Fibroblast of lung (primary cell): ENCODE results near the gene SESN1. TPM values are rescaled to one million over a fixed set of nuclear protein-coding genes. Genes with fewer than 3 reads are reported as not detected.

ENCODE experiments used
- DNase-seq, 2 donors: peaks; one replicate each; pipeline versions ENCODE4 v3.0.0 to v3.0.0-alpha.2; 2010; ENCODE audit warnings: low read depth in 2 of 2
- H2AFZ ChIP-seq: 2 replicates; pipeline ENCODE4 v1.5.1; 2012; ENCODE audit warnings: low read length, control low read depth, inconsistent platforms
- H3K27ac ChIP-seq: 2 replicates; pipeline ENCODE4 v1.5.1; 2011; ENCODE audit warnings: low read length, control low read depth; ENCODE audit not compliant: insufficient read depth
- H3K27me3 ChIP-seq: 2 replicates; pipeline ENCODE4 v1.5.1; 2011; ENCODE audit warnings: mild to moderate bottlenecking, low read length; ENCODE audit not compliant: control insufficient read depth, insufficient read depth
- H3K36me3 ChIP-seq: 2 replicates; pipeline ENCODE4 v1.5.1; 2011; ENCODE audit warnings: low read length; ENCODE audit not compliant: control insufficient read depth, insufficient read depth
- H3K4me1 ChIP-seq: 2 replicates; pipeline ENCODE4 v1.5.1; 2011; ENCODE audit warnings: low read length; ENCODE audit not compliant: control insufficient read depth, insufficient read depth; ENCODE audit errors: extremely low read depth
- H3K4me2 ChIP-seq: 2 replicates; pipeline ENCODE4 v1.5.1; 2011; ENCODE audit warnings: low read length, control low read depth; ENCODE audit not compliant: insufficient read depth; ENCODE audit errors: extremely low read depth
- H3K4me3 ChIP-seq, 4 experiments: fragments of 200-600 bp in 1 of 4; sonication (generic) in 1 of 4; replicated peaks in 1 of 4; 2 replicates each; pipeline ENCODE4 v1.5.1; 2011 to 2016; ENCODE audit warnings: low read length in 4 of 4, low read depth in 3 of 4, mild to moderate bottlenecking in 3 of 4, control low read depth in 2 of 4, inconsistent platforms in 1 of 4, mixed read lengths in 1 of 4; ENCODE audit not compliant: insufficient read depth in 1 of 4; ENCODE audit errors: control extremely low read depth in 1 of 4
- H3K79me2 ChIP-seq: 2 replicates; pipeline ENCODE4 v1.5.1; 2012; ENCODE audit warnings: mild to moderate bottlenecking, low read length, inconsistent platforms; ENCODE audit not compliant: control insufficient read depth, insufficient read depth
- H3K9ac ChIP-seq: 2 replicates; pipeline ENCODE4 v1.5.1; 2011; ENCODE audit warnings: mild to moderate bottlenecking, low read length, control low read depth; ENCODE audit not compliant: insufficient read depth
- H3K9me3 ChIP-seq: 2 replicates; pipeline ENCODE4 v1.5.1; 2012; ENCODE audit warnings: low read depth, low read length; ENCODE audit not compliant: control insufficient read depth, insufficient read depth
- H4K20me1 ChIP-seq: 2 replicates; pipeline ENCODE4 v1.5.1; 2011; ENCODE audit warnings: low read length; ENCODE audit not compliant: control insufficient read depth, insufficient read depth; ENCODE audit errors: extremely low read depth
- EZH2 ChIP-seq: IDR thresholded peaks from 2 replicates; pipeline ENCODE4 v1.5.1; 2012; ENCODE audit warnings: low read length, control low read depth, mild to moderate bottlenecking; ENCODE audit errors: missing control alignments
- polyA plus RNA-seq, 2 donors: library from polyadenylated mRNA; depleted of rRNA in 1 of 2; stranded (reverse) in 1 of 2; unstranded in 1 of 2; fragments of >200 nt; gene quantifications; 2 replicates each; pipeline ENCODE4 v1.2.1, GENCODE V29; 2011 to 2012; ENCODE audit warnings: missing spikeins in 1 of 2
- total RNA-seq: library from RNA; depleted of rRNA; stranded (reverse); fragments of >200 nt; gene quantifications from 2 replicates; pipeline ENCODE4 v1.2.1, GENCODE V29; 2014
- TF ChIP-seq, protein P1 (sequence below), 2 donors: IDR thresholded peaks in 1 of 2; conservative IDR thresholded peaks in 1 of 2; 1 replicate in 1 of 2; 2 replicates in 1 of 2; pipeline ENCODE4 v1.5.1; 2011 to 2012; ENCODE audit warnings: low read length in 2 of 2, control low read depth in 1 of 2, inconsistent platforms in 1 of 2, low read depth in 1 of 2, mild to moderate bottlenecking in 1 of 2

Gene SESN1
- total and polyA plus RNA-seq, 2 donors (not counting 1 experiment from before 2014, with no cell fraction given): 16.7 to 34.5 TPM

DNA sequence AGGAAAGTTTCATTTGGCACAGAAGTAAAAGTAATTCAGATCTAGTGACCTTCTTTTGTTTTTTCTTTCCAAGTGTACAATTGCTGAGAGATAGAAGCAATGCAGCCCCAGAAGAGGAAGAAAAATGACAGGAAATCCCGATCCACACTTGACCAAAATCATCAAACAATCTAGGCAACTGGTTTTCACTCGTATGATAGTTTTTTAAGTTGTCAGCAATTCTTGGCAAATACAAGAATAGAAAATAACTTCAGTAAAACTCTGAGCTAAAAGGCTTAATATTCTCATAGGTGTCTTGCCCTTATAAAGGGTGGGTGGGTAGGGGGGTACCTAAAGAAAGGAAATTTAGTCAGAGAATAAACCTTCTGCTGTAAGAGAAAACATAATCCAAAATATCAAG lies 36.0 kb downstream of the SESN1 start:
- H3K4me2 ChIP-seq: no peak overlapping the region
- no peaks in the 10 kb centered on the region for H3K9me3 ChIP-seq
- no peaks in the 10 kb centered on the region for H3K36me3 ChIP-seq
- no peak overlapping the region for H2AFZ ChIP-seq
- H4K20me1 ChIP-seq: no peaks in the 10 kb centered on the region
- H3K27me3 ChIP-seq: no peaks in the 10 kb centered on the region
- no peaks in the 10 kb centered on the region for H3K4me1 ChIP-seq
- H3K9ac ChIP-seq: no peak overlapping the region
- H3K4me3 ChIP-seq: no peak overlapping the region
- no peak for DNase-seq
- H3K27ac ChIP-seq: no peak overlapping the region
- H3K79me2 ChIP-seq: no peaks in the 10 kb centered on the region
- no peak for TF ChIP-seq EZH2
- TF ChIP-seq, protein P1, sequence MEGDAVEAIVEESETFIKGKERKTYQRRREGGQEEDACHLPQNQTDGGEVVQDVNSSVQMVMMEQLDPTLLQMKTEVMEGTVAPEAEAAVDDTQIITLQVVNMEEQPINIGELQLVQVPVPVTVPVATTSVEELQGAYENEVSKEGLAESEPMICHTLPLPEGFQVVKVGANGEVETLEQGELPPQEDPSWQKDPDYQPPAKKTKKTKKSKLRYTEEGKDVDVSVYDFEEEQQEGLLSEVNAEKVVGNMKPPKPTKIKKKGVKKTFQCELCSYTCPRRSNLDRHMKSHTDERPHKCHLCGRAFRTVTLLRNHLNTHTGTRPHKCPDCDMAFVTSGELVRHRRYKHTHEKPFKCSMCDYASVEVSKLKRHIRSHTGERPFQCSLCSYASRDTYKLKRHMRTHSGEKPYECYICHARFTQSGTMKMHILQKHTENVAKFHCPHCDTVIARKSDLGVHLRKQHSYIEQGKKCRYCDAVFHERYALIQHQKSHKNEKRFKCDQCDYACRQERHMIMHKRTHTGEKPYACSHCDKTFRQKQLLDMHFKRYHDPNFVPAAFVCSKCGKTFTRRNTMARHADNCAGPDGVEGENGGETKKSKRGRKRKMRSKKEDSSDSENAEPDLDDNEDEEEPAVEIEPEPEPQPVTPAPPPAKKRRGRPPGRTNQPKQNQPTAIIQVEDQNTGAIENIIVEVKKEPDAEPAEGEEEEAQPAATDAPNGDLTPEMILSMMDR (conservative IDR thresholded peaks at IDR 0.05 in 1 of 2, IDR thresholded peaks at IDR 0.05 in 1 of 2; ENCODE audit: low read depth in 1 of 2, low read length in 2 of 2): no peak

DNA sequence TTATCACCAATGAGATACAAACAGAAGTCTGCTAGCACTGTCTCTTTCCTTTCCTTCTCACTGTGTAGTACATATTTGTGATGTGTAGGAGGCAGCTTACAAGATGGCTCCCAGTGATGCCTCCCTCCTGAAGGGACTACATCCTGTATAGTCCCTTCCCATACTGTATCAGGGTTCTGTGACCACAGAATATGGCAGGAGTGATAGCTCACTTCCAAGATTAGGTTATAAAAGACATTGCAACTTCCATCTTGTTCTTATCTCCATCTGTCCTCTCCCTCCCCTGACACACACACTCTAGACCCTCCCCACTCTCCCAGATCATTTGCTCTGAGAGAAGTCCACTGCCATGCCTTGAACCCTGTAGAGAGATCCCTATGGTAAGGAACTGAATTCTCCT lies 38.0 kb downstream of the SESN1 start:
- no peak for DNase-seq
- Histone ChIP-seq H3K27me3 (no peaks in the 10 kb centered on the region), H3K4me2 (no peak overlapping the region), H4K20me1 (no peaks in the 10 kb centered on the region), H3K4me1 (no peaks in the 10 kb centered on the region), H3K4me3 (no peak overlapping the region), H3K27ac (no peak overlapping the region), H3K36me3 (no peaks in the 10 kb centered on the region), H3K79me2 (no peaks in the 10 kb centered on the region), H3K9ac (no peak overlapping the region), H2AFZ (no peak overlapping the region), H3K9me3 (no peaks in the 10 kb centered on the region)
- TF ChIP-seq, protein P1 (conservative IDR thresholded peaks at IDR 0.05 in 1 of 2, IDR thresholded peaks at IDR 0.05 in 1 of 2; ENCODE audit: low read depth in 1 of 2, low read length in 2 of 2): no peak
- TF ChIP-seq EZH2: no peak

DNA sequence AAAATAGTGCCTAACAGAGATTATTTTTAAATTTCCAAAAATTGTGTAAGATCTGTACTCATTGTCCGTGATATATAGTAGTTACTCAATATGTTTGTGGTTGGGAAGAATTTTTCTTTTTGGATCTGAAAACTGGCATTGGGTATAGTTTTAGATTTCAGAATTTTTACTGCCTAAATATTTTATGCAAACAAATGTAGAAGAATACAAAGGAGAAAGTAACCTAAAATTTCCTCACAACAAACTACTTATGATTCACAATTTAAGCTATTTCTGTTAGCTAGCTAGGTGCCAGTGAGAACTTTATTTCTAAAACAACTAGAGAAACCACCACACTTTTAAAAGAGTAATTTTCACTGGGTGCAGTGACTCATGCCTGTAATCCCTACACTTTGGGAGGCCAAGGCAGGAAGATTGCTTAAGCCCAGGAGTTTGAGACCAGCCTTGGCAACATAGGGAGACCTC lies 38.8 kb downstream of the SESN1 start:
- Histone ChIP-seq H3K27me3 (no peaks in the 10 kb centered on the region), H3K27ac (no peak overlapping the region), H3K4me2 (no peak overlapping the region), H3K4me1 (no peaks in the 10 kb centered on the region), H3K9me3 (no peaks in the 10 kb centered on the region), H4K20me1 (no peaks in the 10 kb centered on the region), H3K36me3 (no peaks in the 10 kb centered on the region), H3K9ac (no peak overlapping the region), H2AFZ (no peak overlapping the region), H3K4me3 (no peak overlapping the region), H3K79me2 (no peaks in the 10 kb centered on the region)
- DNase-seq: peak; percentile 27 to 39
- TF ChIP-seq EZH2: no peak
- TF ChIP-seq, protein P1 (conservative IDR thresholded peaks at IDR 0.05 in 1 of 2, IDR thresholded peaks at IDR 0.05 in 1 of 2; ENCODE audit: low read depth in 1 of 2, low read length in 2 of 2): no peak
